CD4-positive, alpha-beta T cell treated with Interferon alpha-2 for 1 hour (primary cell): Measurements from ENCODE around the gene DNASE1L3.

Source experiments
- DNase-seq, 2 donors: peaks; one replicate each; pipeline ENCODE4 v3.0.0-alpha.2; 2020 to 2022

DNASE1L3 gene

DNA sequence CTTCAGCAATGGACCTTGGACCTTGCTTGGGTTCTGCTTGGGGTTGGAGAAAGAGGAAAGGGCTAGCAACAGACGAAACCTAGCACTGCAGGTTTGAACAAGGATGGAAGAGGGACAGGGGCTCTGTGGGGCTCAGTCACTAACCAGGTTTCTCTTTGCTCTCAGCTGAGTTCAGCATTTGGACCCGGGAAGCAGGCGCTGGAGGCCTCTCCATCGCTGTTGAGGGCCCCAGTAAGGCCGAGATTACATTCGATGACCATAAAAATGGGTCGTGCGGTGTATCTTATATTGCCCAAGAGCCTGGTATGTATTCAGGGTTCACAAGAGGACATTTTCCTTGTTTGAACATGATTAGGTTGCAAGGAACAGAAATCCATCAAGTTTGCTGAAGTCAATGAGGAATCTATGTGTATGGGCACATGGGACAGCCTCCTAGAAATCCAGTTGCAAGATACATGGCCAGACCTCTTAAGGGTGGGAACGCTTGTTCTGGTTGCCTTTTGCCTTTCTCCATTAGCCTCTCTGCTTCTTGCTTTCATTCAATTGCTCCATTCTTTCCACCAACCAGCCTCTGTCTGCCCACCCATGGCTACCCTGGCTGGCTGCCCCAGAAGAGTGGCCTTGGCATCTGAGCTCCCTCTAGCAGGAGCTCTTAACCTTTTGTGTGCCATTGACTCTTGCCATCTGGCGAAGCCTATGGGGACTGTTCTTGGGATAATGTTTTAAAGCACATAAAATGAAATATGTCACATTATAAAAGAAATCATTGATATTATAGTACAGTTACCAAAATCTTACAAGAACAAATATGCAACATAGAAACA lies 55.9 kb downstream of the DNASE1L3 start:
- DNase-seq, result no peak

DNA sequence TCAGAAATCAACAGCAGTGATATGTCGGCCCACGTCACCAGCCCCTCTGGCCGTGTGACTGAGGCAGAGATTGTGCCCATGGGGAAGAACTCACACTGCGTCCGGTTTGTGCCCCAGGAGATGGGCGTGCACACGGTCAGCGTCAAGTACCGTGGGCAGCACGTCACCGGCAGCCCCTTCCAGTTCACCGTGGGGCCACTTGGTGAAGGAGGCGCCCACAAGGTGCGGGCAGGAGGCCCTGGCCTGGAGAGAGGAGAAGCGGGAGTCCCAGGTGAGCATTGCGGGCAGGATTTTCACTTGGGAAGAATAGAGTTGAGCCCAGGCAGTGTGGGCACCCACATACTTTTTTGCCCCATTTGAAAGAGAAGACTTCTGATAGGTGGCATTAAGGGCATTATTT lies 57.4 kb downstream of the DNASE1L3 start:
- DNase-seq, result no peak

DNA sequence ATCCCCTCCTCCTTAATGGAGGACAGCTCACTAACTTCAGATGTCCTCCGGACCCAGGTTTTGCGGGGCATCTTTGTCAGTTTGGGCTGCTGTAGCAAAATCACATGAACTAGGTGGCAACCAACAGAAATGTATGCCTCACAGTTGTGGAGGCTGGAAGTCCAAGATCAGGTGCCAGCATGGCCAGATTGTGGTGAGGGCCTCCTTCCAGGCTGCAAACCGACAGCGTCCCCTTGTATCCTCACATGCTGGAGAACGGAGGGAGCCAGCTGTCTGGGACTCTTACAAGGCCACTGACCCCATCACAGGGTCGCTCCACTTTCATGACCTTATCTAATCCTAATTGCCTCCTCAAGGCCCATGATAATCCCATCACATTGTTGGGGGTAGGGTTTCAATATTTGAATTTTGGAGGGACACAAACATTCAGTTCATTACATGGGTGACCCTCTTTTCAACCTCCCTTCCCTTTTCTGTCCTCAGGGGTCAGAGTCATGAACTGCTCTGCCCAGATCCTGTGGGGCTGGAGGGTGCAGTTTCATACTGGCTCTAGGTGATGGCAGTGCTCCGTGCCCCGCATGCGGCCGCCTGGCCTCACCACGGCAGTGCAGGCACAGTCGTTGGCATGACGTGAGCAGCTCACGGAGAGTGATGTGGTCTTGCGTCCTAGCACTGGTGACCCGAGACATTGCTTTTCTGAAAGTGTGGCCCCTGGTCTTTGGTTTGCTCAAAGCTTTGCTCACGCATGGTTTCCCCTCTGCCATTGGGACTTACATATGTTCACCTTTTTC lies 58.4 kb downstream of the DNASE1L3 start:
- no peak for DNase-seq

DNA sequence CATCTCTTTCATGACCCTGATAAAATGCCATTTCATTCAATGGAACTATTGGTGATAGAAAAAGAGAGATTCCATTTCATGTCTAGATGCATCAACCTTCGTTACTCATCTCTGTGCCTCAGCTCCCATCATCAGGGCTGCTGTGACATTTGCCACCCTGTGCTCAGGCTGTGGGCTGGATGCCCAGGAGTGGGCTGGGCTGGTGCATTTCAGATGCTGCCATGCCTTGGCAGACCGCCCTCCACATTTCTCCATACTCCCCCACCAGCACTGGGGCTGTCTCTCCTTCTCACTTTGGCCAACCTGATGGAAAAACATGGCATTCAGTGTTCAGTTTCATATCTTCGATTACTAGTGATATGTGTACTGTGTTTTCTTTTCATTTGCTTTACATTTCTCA lies 59.1 kb downstream of the DNASE1L3 start:
- DNase-seq, result no peak

DNA sequence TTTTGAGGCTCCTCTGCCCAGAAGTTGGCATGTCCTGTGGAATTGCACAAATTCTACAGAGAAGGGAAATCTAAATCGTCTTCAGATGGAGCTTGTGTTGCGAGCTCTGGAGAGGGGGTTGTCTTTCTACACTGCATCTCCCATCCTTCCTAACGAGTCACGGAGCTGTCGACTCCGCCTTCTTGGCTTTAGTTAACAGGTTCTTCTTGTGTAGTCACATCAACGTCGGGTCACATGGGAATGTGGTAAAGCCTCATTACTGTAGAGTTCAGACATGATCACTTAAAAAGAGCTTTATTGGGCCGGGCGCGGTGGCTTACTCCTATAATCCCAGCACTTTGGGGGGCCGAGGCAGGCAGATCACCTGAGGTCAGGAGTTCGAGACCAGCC lies 60.0 kb downstream of the DNASE1L3 start:
- DNase-seq, result no peak

DNA sequence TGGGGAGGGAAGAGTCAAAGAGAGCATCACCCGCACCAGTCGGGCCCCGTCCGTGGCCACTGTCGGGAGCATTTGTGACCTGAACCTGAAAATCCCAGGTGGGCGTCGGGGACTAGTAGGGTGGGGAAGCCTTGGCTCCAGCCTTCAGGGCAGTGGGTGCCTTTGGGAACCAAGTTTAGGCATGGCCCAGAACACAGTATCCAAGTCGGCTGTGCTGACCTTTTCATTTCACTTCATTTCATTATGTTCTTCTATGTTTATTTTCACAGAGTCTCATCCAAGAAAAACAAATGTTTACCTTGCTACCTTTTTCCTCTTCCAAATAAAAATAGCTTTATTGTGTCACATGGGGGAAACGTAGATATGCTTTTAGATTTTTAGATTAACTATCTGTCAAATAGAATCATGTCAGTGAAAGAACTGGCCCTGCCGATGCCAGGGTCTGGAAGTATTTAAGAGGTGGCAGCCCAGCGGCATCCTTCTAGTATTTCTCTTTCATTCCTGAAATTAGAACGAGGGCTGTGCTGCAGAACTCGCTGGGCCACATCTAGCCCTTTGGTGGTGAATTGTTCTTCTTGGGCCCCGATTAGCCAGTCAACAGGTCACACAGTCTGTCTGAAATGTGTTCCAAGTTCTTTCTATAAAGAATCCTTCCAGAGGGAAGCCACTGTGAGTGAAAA lies 60.5 kb downstream of the DNASE1L3 start:
- DNase-seq, result no peak

DNA sequence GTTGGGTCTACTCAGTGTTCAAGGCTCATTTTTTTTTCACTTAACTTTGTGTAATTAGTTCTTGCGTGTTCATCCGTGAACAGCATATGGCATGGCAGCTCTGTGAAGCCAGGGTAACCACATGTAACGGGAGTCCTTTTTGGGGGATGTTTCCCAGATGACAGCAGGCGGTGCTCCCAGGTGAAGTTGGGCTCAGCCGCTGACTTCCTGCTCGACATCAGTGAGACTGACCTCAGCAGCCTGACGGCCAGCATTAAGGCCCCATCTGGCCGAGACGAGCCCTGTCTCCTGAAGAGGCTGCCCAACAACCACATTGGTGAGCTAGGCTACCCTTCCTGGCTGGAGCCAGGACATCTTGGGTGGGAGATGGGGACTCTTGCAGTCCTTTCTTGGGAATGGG lies 62.7 kb downstream of the DNASE1L3 start:
- no peak for DNase-seq

DNA sequence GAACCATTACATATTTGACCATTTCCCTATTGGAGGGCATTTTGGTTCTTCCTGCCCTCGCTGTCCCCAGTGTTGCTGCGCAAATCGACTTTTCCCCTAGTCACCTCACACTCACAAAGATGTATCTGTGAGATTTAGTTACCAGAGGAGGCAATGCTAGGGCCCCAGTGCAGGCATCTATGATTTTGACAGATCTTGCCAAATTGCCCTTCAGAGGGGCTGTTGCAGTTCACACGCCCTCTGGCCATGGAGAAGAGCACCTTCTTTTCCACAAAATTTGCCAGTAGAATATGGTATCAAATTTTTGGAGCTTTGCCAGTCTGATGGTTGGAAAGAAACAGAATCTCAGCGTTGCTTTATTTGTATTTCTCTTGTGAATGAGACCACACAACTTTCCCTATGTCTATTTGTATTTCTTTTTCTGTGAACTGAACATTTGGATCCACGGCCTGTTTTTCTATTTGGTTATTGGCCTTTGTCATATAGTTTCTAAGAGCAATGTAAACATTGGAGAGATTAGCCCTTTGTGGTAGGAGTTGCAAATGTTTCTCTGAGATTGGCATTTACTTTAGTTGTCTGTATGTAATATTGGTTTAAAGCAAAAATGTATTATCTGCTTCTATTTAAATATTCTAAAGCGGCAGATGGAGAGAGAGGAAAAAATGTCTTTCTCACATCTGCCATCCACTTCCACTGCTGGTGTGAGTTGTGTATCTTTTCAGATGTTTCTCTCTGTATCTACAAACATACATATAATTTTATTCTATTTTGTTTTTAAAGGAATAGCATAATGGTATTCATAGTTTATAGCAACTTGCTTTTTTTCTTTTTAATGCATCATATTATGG lies 66.1 kb downstream of the DNASE1L3 start:
- DNase-seq, result no peak

DNA sequence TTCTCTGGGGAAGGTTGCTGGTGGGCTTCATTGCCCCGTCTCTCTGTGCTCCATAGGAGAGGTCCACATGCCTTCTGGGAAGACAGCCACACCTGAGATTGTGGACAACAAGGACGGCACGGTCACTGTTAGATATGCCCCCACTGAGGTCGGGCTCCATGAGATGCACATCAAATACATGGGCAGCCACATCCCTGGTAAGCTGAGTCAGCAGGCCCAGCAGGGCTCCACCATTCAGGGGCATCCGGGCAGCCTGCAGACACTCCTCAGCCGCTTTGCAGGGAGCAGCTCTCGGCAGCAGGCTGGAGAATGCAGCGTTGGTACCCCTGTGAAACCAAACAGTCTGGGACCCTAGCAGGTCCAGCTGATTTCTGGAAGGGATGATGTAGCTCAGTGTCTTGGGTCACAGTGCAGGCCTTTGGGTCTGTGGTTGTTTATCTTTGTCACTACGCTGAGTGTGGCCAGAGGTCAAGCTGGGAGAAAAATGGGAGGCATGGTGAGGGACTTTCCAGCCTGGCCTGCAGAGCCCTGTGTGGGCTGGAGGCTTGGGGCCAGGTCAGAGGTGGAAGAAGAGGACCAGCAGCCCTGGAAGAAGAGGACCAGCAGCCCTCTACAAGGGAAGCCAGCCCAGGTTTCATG lies 67.2 kb downstream of the DNASE1L3 start:
- no peak for DNase-seq
